ENCODE results near the gene DUSP2.
"Not testable (repeated sequence)": the region's sequence is repeated elsewhere in the genome, so short reads cannot be mapped to it uniquely, and the experiment has no call there.

DUSP2 gene

GRCh38 chr2:96147593-96148201 is 2.5 kb upstream of the DUSP2 start:
- no peak for DNase-seq (ENCODE audit: low spot score)

GRCh38 chr2:96146881-96147592 is 1.8 kb upstream of the DUSP2 start:
- no peak for DNase-seq (ENCODE audit: low spot score)

GRCh38 chr2:96146153-96146880 is 1.1 kb upstream of the DUSP2 start:
- DNase-seq (ENCODE audit: low spot score) = no peak

- no peak for DNase-seq (ENCODE audit: low spot score)
Observed at GRCh38 chr2:96145848-96146152, 560 bp upstream of the DUSP2 start.

GRCh38 chr2:96144481-96145035 is 682 bp downstream of the DUSP2 start:
- no peak for DNase-seq (ENCODE audit: low spot score)

- no peak for DNase-seq (ENCODE audit: low spot score)
Observed at GRCh38 chr2:96143848-96144480, 1.3 kb downstream of the DUSP2 start.

GRCh38 chr2:96143231-96143847 is 1.9 kb downstream of the DUSP2 start:
- DNase-seq (ENCODE audit: low spot score) = no peak

GRCh38 chr2:96142217-96143113 is 2.8 kb downstream of the DUSP2 start:
- no peak for DNase-seq (ENCODE audit: low spot score)

GRCh38 chr2:96141624-96141967 is 3.6 kb downstream of the DUSP2 start:
- not testable (repeated sequence) for DNase-seq (ENCODE audit: low spot score)

- DNase-seq (ENCODE audit: low spot score) = no peak
Observed at GRCh38 chr2:96140941-96141623, 4.2 kb downstream of the DUSP2 start.

- no peak for DNase-seq (ENCODE audit: low spot score)
Observed at GRCh38 chr2:96139181-96139758, 6.0 kb downstream of the DUSP2 start.

GRCh38 chr2:96138179-96139145 is 6.8 kb downstream of the DUSP2 start, which contains the start of gene ASTL:
ASTL (minus strand) TSS chr2:96138502; CDS start chr2:96138436, 66 bp downstream.
- peak; percentile 25 for DNase-seq (ENCODE audit: low spot score)

- no peak for DNase-seq (ENCODE audit: low spot score)
Observed at GRCh38 chr2:96137321-96138178, 7.7 kb downstream of the DUSP2 start.

GRCh38 chr2:96136129-96136720 is 9.0 kb downstream of the DUSP2 start:
- DNase-seq (ENCODE audit: low spot score) = no peak

GRCh38 chr2:96135621-96136020 is 9.6 kb downstream of the DUSP2 start:
- DNase-seq (ENCODE audit: low spot score) = no peak

GRCh38 chr2:96135171-96135570 is 10.1 kb downstream of the DUSP2 start:
- DNase-seq (ENCODE audit: low spot score) = no peak

- DNase-seq (ENCODE audit: low spot score) = no peak
Observed at GRCh38 chr2:96134421-96134820, 10.8 kb downstream of the DUSP2 start.

Data from hematopoietic multipotent progenitor cell treated with erythropoietin and hydrocortisone succinate and interleukin-3 and kit ligand, for 17 days (in vitro differentiated cells).